ENCODE results near the gene BCL2L13. TPM values are rescaled to one million over a fixed set of nuclear protein-coding genes. Genes with fewer than 3 reads are reported as not detected.

BCL2L13 gene
- polyA plus RNA-seq, 3 donors, result 20.2 to 67.8 (median 53.0) TPM

DNA sequence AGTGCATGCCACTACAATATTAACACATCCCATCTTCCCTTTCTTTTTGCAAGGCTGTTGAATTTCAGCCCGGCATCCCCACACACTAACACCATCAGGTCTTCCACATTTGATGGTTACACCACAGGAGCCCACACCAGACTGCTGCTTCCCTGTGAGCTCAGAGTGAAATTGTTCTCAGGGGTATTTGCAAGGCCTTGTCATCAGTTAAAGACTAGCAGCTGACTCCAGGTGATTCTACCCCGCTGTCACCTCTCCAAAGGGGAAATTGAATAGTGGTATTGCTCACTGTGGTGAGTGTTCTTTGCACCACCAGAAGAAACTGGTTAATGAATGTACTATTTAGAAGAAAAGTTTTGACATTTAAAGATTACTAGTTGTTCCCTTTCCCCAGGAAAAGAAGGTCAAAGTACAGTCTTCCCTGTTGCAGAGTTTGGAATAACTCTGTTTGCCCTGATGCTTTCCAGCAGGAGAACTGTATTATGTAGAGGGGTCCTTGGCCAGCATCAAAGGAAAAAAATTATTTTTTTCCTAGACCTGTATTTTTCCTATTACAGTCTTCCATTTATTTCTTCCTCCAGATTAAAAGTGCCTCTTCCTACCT lies 93.8 kb downstream of the BCL2L13 start:
- no CpG with 5 or more reads among the region's 2 CpGs for WGBS (ENCODE audit: insufficient coverage)
- peaks cover 75% of the 10 kb centered on the region for H4K20me1 ChIP-seq (ENCODE audit: insufficient read depth, low read length)
- H3K9ac ChIP-seq (ENCODE audit: insufficient read depth, low read length, poor library complexity, severe bottlenecking), result no peak overlapping the region
- H2AFZ ChIP-seq (ENCODE audit: insufficient read depth, low read depth, low read length, poor library complexity, severe bottlenecking), result no peak overlapping the region
- peaks cover 69 to 90% of the 10 kb centered on the region in 2 donors for H3K36me3 Mint-ChIP-seq
- intact Hi-C loops (cut with micrococcal nuclease), result no loop called here
- H3K4me1 ChIP-seq (ENCODE audit: control insufficient read depth in 1 of 2, insufficient read depth in 2 of 2, low read length in 2 of 2), result peaks cover 2 to 3% of the 10 kb centered on the region in 2 donors
- H3K27me3 Mint-ChIP-seq (ENCODE audit: low read depth in 3 of 3), result no peaks in the 10 kb centered on the region
- peak overlapping the region in 1 of 2 donors; percentile 37 for H3K27ac ChIP-seq (ENCODE audit: low read depth in 1 of 2, low read length in 2 of 2)
- H3K4me2 ChIP-seq (replicated peaks; ENCODE audit: extremely low read depth, low read length, poor library complexity, severe bottlenecking), result no peak overlapping the region
- H3K79me2 ChIP-seq (ENCODE audit: insufficient read depth, low read length), result peaks cover 3% of the 10 kb centered on the region
- no peak for DNase-seq
- peaks cover 12% of the 10 kb centered on the region for H3K4me1 Mint-ChIP-seq
- H3K27me3 ChIP-seq (ENCODE audit: control insufficient read depth in 2 of 2, insufficient read depth in 2 of 2, low read length in 2 of 2), result no peaks in the 10 kb centered on the region
- H3K4me3 ChIP-seq (replicated peaks in 1 of 3; ENCODE audit: low read depth in 2 of 3, low read length in 3 of 3), result no peak overlapping the region
- H3K36me3 ChIP-seq (replicated peaks in 1 of 2; ENCODE audit: control insufficient read depth in 1 of 2, insufficient read depth in 2 of 2, low read length in 2 of 2), result peaks cover 80 to 93% of the 10 kb centered on the region in 2 donors
- no peaks in the 10 kb centered on the region for H3K9me3 Mint-ChIP-seq
- H3K27ac Mint-ChIP-seq, result peak overlapping the region in 2 of 7 donors; percentile 34 to 57
- no peak for TF ChIP-seq CTCF (IDR thresholded peaks at IDR 0.05)
- H3K9me3 ChIP-seq (replicated peaks in 1 of 2; ENCODE audit: control insufficient read depth in 1 of 2, insufficient read depth in 1 of 2, low read length in 2 of 2), result no peaks in the 10 kb centered on the region
- H3K4me3 Mint-ChIP-seq, result no peak overlapping the region

DNA sequence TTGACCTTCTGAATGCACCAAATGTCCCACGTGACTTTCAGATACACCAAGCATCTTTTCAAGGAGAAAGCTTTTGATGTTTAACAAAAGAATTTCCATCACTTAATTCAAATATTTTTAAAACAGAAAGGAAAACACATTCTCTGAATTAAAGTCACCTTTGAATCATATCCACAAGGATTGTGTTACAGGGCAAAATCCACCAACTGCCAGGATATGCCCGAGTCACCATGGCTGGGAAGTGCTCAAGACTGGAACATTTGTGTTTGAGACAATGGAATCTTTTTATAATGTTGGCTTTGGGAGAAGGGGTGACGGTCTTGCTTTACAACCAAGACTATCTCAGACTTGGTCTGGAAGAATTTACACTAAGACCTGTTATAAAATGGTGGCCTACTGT lies 94.9 kb downstream of the BCL2L13 start:
- Histone ChIP-seq H3K9me3 (replicated peaks in 1 of 2; ENCODE audit: control insufficient read depth in 1 of 2, insufficient read depth in 1 of 2, low read length in 2 of 2) (no peaks in the 10 kb centered on the region), H2AFZ (ENCODE audit: insufficient read depth, low read depth, low read length, poor library complexity, severe bottlenecking) (no peak overlapping the region), H3K4me3 (replicated peaks in 1 of 3; ENCODE audit: low read depth in 2 of 3, low read length in 3 of 3) (no peak overlapping the region), H3K79me2 (ENCODE audit: insufficient read depth, low read length) (no peaks in the 10 kb centered on the region), H3K9ac (ENCODE audit: insufficient read depth, low read length, poor library complexity, severe bottlenecking) (no peak overlapping the region), H3K4me1 (ENCODE audit: control insufficient read depth in 1 of 2, insufficient read depth in 2 of 2, low read length in 2 of 2) (no peaks in the 10 kb centered on the region), H4K20me1 (ENCODE audit: insufficient read depth, low read length) (peaks cover 80% of the 10 kb centered on the region), H3K4me2 (replicated peaks; ENCODE audit: extremely low read depth, low read length, poor library complexity, severe bottlenecking) (no peak overlapping the region), H3K36me3 (replicated peaks in 1 of 2; ENCODE audit: control insufficient read depth in 1 of 2, insufficient read depth in 2 of 2, low read length in 2 of 2) (peaks cover 80 to 93% of the 10 kb centered on the region in 2 donors), H3K27me3 (ENCODE audit: control insufficient read depth in 2 of 2, insufficient read depth in 2 of 2, low read length in 2 of 2) (no peaks in the 10 kb centered on the region), H3K27ac (ENCODE audit: low read depth in 1 of 2, low read length in 2 of 2) (peak overlapping the region in 1 of 2 donors; percentile 37)
- DNase-seq, result no peak
- H3K36me3 Mint-ChIP-seq, result peaks cover 71 to 90% of the 10 kb centered on the region in 2 donors
- H3K27ac Mint-ChIP-seq, result peak overlapping the region in 5 of 7 donors; percentile 24 to 69 (median 64)
- H3K4me1 Mint-ChIP-seq, result peaks cover 9% of the 10 kb centered on the region
- WGBS (ENCODE audit: insufficient coverage), result 100% methylated on average over 1 of the region's 3 CpGs
- TF ChIP-seq CTCF (IDR thresholded peaks at IDR 0.05), result no peak
- no peaks in the 10 kb centered on the region for H3K9me3 Mint-ChIP-seq
- no peaks in the 10 kb centered on the region for H3K27me3 Mint-ChIP-seq (ENCODE audit: low read depth in 3 of 3)
- intact Hi-C loops (cut with micrococcal nuclease), result no loop called here
- H3K4me3 Mint-ChIP-seq, result no peak overlapping the region

Data from CD14-positive monocyte (primary cell).